Thyroid gland (tissue), 4 donors: ENCODE results near the gene WARS2.

Experiments
- POLR2A ChIP-seq, 2 donors: fragments of 450-650 bp; IDR thresholded peaks; one replicate each; pipeline ENCODE4 v1.6.1; 2017; ENCODE audit warnings: antibody characterized with exemption in 2 of 2, mild to moderate bottlenecking in 2 of 2, moderate library complexity in 1 of 2
- TF ChIP-seq, protein P1 (sequence below), 6 experiments: fragments of 200-600 bp in 3 of 6; fragments of 450-650 bp in 3 of 6; sonication (generic) in 3 of 6; IDR thresholded peaks; one replicate each; pipeline ENCODE4 v1.5.1; 2016 to 2019; ENCODE audit warnings: antibody characterized with exemption in 6 of 6, mild to moderate bottlenecking in 2 of 6, inconsistent platforms in 1 of 6, moderate library complexity in 1 of 6

GRCh38 chr1:119003413-119004128 lies 136.9 kb downstream of the WARS2 start:
- TF ChIP-seq, protein P1, sequence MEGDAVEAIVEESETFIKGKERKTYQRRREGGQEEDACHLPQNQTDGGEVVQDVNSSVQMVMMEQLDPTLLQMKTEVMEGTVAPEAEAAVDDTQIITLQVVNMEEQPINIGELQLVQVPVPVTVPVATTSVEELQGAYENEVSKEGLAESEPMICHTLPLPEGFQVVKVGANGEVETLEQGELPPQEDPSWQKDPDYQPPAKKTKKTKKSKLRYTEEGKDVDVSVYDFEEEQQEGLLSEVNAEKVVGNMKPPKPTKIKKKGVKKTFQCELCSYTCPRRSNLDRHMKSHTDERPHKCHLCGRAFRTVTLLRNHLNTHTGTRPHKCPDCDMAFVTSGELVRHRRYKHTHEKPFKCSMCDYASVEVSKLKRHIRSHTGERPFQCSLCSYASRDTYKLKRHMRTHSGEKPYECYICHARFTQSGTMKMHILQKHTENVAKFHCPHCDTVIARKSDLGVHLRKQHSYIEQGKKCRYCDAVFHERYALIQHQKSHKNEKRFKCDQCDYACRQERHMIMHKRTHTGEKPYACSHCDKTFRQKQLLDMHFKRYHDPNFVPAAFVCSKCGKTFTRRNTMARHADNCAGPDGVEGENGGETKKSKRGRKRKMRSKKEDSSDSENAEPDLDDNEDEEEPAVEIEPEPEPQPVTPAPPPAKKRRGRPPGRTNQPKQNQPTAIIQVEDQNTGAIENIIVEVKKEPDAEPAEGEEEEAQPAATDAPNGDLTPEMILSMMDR (IDR thresholded peaks at IDR 0.05), result no peak
- no peak for TF ChIP-seq POLR2A (IDR thresholded peaks at IDR 0.05)
